Stimulated activated CD4-positive, alpha-beta T cell treated with anti-CD3 and anti-CD28 coated beads, TNF-alpha, amount 100 ng/mL, for 1 hour (primary cell): ENCODE results near the gene ARL2BP.
"Not testable (repeated sequence)": the region's sequence is repeated elsewhere in the genome, so short reads cannot be mapped to it uniquely, and the experiment has no call there.

Experiments
- DNase-seq, 3 donors: peaks; one replicate each; pipeline ENCODE4 v3.0.0-alpha.2; 2020; ENCODE audit warnings: low read depth in 3 of 3, low spot score in 1 of 3

Gene ARL2BP

GRCh38 chr16:57244767-57245471 lies at the start of gene ARL2BP:
Gene ARL2BP, plus strand, starts transcription at chr16:57245259. Its CDS starts 109 bp downstream, at chr16:57245368.
- peak; percentile 92 to 96 (median 92) for DNase-seq

DNA sequence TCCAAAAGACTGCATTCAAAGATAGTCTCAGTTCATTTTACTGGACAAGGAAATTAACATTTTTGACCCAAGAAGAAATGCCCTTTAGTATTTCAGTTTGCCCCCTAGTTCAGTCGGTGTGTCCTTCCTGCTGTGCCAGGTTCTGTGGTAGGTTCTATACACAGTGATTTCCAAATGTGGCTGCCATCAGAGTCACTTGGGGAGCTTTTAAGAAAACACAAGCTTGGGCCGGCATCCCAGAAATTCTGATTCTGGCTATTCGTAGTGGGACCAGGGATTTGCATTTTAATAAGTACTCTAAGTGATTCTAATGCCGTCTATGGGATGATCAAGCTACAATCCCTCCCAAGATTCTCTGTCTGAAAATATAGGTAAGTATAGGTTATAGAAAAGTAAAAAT lies 48.8 kb upstream of the ARL2BP start:
- DNase-seq = no peak

GRCh38 chr16:57196753-57197152 lies 48.3 kb upstream of the ARL2BP start:
- no peak for DNase-seq

- not testable (repeated sequence) for DNase-seq
Observed at GRCh38 chr16:57200321-57200720, 44.7 kb upstream of the ARL2BP start.

GRCh38 chr16:57200926-57201325 lies 44.1 kb upstream of the ARL2BP start:
- DNase-seq = not testable (repeated sequence)

GRCh38 chr16:57202095-57202886 lies 42.8 kb upstream of the ARL2BP start:
- no peak for DNase-seq

GRCh38 chr16:57203451-57203850 lies 41.6 kb upstream of the ARL2BP start:
- DNase-seq = no peak

GRCh38 chr16:57204675-57205074 lies 40.4 kb upstream of the ARL2BP start:
- DNase-seq = no peak

GRCh38 chr16:57208926-57209325 lies 36.1 kb upstream of the ARL2BP start:
- no peak for DNase-seq

- DNase-seq = no peak
Observed at GRCh38 chr16:57209780-57210179, 35.3 kb upstream of the ARL2BP start.

DNA sequence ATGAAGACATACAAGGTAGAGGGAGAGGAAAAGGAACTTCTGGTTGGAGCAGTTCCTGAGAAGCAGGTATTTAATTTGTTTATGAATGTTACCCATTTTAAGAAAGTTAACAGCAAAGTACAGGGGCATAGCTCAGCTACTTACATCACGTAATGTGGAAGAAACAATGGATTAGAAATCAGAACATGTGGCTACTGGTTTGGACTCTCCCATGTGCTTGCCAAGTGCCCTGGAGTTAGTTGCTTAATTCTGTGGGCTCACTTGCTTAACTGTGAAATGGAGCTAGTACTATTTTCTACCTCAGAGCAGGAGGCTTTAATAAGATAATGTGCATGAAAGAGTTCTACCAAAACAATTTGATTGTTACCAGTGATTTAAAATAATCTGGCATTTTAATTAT lies 31.6 kb upstream of the ARL2BP start:
- no peak for DNase-seq

DNA sequence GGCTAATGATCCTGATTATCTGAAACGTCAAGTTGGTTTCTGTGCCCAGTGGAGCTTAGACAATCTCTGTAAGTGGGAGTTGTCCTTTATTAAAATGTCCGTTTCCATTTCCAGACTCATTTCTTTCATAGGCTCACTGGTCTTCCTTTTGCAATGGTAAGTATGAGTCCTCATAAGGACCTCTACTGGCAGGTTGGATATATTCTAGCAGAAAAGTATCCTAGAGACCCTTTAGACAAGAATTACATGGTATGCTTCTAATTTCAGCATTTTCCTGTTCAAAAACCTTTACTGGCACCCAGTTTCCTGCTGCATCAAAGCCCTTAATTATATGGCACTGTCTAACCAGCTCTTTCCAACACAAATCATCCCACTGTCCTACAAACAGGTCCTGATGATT lies 28.1 kb upstream of the ARL2BP start:
- no peak for DNase-seq

DNA sequence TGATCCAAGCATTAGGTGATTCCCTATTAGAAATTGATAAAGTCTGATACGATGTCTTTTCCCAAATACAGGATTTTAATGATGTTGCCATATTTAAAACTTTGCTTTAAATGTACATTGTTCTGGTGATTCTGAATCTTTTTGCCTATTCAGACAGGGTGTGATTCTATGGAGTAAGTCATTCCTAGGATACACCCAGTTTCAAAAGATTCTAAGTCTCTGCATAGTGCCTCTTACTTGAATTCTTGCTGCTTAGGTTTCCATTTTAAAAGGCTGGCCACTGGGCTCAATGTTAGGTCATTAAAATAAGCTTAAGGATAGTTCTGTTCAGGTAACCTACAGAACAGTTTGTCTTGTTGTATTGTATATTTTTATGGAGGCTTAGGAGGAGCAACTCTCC lies 22.0 kb upstream of the ARL2BP start:
- DNase-seq = no peak

GRCh38 chr16:57224651-57225335 lies 20.3 kb upstream of the ARL2BP start:
- DNase-seq = no peak

GRCh38 chr16:57225978-57226377 lies 19.1 kb upstream of the ARL2BP start:
- no peak for DNase-seq

DNA sequence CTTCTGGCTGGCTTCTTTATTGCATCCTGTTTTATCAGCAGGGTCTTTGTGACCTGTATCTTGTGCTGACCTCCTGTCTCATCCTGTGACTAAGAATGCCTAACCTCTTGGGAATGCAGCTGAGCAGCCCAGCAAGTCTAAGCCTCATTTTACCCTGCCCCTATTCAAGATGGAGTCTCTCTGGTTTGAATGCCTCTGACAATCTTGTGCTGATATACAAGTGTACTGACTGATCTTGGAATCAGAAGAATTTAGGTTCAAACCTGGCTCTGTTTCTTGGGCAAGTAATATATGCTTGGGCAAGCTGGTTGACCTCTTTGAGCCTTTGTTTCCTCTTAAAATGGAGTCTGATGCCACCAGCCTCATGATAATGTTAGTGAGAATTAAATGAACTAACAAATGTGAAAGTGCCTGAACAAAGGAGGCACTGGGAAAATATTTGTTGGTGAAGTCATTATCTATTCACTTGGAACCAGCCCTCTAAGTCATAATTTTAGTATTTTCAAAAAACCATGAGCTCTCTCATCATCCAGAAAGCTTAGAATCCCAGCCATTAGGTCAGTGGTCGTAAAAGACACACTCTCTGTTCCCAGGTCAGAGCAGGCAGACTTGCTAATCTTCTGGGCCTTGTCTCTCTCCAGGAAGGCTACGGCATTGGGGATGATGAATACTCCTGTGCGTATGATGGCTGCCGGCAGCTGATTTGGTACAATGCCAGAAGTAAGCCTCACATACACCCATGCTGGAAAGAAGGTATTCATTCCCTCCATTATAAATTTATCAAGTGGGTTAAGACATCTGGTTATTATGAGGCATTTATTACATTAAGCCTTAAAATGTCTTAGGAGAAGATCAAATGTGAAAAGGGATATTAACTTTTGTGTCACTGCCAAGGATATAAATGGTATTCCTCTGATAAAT lies 18.1 kb upstream of the ARL2BP start:
- DNase-seq = no peak

GRCh38 chr16:57229079-57229478 lies 16.0 kb upstream of the ARL2BP start:
- DNase-seq = no peak

DNA sequence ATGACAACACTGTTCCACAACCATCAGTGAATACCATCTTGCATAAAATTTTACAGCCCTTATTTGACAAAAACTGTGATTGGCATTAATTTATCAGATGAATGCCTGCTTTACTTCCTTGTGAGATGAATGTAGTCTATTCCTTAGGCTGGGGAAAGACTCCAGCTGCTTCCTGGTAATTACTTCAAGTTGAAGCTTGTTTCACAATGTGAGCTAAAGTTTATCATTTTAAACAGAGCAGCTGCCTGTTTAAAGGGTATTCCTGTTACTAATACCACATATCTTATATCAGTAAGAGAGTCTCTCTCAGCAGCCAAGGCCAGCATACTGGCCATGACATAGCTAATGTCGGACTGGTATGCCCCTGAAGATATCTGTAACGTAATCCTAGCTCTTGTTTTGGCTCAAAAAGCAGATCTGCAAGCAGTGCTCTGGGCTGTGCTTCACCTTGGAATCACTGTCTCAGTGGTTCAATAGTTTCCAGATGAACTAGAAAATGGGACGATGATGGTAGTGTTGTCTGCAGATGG lies 13.2 kb upstream of the ARL2BP start:
- DNase-seq = no peak

DNA sequence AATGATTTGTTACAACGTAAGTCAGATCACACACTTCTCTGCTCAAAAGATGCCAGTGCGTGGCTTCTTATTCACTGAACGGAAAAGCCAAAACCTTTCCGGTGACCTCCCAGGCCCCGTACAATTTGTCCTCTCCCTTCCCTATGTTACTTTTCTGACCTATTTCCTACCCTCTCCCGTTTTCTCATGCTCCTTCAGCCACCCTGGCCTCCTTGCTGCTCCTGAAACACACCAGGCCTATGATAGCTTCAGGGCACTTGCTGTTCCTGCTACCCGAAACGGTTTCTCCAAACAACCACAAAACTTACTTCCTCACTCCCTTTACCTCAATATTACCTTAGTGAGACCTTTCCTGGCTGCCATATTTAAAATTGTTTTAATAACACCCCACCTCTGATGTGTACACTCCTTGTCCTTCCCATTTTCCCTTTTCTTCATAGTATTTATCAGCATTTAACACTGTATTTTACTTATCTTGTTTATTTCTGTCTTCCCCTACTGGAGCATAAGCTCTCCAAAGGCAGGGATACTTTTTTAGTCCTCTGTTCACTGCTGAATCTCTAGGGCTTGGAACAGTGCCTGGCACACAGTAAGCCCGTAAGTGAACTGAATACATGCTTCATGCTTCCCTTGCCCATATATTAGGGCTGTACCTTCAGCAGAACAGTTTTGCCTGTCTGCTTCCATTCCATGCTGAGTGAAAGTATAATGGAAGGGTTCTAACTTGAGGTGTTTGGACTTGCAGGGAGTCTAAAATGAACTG lies 10.9 kb upstream of the ARL2BP start:
- no peak for DNase-seq

GRCh38 chr16:57234707-57235092 lies 10.4 kb upstream of the ARL2BP start:
- no peak for DNase-seq
